Activated CD4-positive, alpha-beta T cell treated with anti-CD3 and anti-CD28 coated beads for 24 hours (primary cell): ENCODE data around the gene MYH9.

Experiments
- DNase-seq, 2 donors: peaks; one replicate each; pipeline ENCODE4 v3.0.0-alpha.2; 2020; ENCODE audit warnings: low read depth in 2 of 2

Gene MYH9

GRCh38 chr22:36349726-36350125 is 38.0 kb downstream of the MYH9 start:
- DNase-seq = no peak

- no peak for DNase-seq
Observed at GRCh38 chr22:36348760-36349159, 39.0 kb downstream of the MYH9 start.

DNA sequence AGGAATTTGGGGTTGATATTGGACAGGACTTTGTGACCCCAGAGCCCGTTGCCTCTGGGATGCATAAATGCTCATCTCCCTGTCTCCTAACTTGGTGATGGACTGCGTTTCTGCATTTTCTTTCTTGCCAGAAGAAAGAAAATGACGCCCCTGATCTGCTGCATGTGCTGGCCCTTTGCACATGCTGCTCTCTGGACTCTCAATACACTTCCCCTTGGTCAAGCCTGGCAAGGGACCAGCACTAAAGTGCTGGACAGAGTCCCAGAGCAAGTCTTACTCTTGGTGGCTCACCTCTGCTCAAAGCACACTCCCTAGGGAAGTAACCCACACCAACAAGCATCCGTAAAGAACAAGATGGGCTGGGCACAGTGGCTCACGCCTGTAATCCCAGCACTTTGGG is 40.7 kb downstream of the MYH9 start:
- no peak for DNase-seq

DNA sequence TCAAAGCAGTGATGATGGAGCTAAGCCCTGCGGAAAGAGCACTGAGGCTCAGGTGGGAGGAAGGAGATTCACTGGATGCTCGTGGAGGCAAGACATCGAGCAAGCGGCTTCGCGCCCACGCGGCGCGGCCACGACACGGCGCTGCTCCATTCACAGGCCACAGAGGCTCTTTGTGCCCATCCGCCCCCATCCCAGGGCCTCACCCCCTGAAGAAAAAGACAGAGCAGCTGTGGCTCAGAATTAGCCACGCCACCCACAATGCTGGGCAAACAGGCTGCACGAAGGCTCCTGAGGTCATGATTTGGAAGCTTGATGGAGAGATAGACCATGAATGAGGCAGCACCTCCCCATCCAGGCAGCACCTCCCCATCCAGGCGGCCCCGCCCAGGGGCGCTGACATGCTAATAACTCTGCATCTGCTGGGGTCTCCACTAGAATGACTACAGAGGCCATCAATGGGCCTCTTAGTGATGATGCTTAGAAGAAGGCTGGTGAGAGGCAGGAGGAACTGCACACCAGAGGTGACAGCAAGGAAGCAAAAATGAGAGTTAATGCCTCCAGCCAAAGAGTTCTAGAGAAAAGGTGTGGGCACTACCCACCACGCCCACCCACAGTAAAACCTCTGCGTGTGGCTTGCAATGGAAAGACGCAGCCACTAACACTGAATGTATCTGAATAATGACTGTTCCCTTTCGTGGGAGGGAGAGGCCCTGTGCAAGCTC is 43.5 kb downstream of the MYH9 start:
- peak in 1 of 2 donors; percentile 61 for DNase-seq

GRCh38 chr22:36343720-36344105 is 44.1 kb downstream of the MYH9 start:
- no peak for DNase-seq

DNA sequence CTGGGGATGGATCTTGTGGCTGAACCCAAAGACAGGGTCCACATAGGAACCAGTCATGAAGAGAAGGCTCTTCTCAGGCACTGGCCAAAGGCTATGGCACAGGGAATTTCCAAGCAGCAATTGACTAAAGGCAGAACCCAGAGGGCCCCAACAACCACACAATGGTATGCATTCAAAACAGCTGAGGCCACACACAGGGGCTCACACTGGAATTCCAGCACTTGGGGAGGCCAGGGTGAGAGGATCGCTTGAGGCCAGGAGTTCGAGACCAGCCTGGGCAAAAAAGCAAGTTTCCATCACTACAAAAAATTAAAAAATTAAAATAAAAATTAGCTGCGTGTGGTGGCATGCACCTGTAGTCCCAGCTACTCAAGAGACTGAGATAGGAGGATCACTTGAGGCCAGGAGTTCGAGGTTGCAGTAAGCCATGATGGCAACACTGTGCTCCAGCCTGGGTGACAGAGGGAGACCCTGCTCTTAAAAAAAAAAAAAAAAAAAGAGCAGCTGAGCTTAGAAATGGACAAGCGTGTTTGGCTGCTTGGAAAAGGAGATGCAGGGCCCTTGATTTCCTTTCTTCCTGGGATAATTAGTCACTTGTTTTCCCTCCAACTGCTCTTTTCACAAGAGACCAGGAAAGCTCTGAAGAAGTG is 44.6 kb downstream of the MYH9 start:
- no peak for DNase-seq

- DNase-seq = no peak
Observed at GRCh38 chr22:36341640-36342041, 46.1 kb downstream of the MYH9 start.

DNA sequence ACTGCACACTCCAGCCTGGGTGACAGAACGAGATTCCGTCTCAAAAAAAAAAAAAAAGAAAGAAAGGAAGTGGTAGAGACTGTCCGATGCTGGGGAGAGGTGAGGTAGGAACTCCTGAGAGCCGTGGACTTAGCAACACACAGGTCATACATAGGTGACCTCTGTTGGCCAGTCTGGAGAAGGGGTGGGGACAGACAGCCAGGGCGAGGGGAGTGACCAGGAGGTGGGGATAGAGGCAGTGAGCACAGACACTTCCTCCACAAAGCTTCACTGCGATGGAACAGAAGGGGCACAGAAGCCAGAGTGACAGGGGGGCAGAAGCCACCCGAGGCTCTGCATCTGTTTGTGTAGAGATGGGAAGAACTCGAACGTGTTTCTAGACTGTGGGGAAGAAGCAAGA is 47.1 kb downstream of the MYH9 start:
- DNase-seq = no peak

DNA sequence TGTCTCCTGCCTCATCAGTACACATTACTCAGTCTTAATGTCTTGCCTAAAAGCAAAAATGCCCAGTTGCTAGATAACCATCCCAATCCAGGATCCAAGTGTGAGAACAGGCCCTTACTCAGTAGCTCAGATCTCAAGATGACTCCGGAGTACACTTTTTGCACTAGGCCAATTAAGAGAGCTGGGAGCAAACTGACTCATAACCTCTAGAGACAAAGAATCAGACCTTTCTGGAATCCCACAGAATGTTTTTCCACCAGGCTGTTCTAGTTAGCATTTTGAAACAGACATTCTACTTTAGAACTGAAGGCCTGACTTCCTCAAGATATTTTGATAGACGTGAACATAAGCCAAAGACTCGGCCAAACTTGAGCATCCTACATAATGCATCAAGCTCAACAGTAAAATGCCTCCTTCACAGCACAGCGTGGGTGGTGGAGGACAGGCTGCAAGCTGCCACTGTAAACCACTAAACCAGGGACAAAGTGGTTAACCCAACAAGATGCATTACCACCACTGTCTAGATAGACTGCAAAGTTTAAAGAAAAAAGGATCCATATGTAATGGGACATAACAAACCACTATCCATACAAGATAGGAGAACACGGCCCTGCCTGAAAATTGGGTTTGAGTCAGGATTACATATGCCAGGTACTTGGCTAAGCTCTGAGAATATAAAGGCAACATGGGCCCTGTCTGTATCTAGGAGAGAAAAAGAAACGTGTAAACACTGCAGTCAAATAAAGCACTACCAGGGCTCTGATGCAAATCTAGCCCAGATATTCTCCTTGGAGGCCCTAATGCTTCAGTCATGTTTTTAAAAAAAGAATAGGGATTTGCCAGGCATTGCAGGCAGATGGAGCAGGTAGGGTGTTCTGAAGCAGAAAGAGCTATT is 48.3 kb downstream of the MYH9 start:
- peak in 1 of 2 donors; percentile 34 for DNase-seq

DNA sequence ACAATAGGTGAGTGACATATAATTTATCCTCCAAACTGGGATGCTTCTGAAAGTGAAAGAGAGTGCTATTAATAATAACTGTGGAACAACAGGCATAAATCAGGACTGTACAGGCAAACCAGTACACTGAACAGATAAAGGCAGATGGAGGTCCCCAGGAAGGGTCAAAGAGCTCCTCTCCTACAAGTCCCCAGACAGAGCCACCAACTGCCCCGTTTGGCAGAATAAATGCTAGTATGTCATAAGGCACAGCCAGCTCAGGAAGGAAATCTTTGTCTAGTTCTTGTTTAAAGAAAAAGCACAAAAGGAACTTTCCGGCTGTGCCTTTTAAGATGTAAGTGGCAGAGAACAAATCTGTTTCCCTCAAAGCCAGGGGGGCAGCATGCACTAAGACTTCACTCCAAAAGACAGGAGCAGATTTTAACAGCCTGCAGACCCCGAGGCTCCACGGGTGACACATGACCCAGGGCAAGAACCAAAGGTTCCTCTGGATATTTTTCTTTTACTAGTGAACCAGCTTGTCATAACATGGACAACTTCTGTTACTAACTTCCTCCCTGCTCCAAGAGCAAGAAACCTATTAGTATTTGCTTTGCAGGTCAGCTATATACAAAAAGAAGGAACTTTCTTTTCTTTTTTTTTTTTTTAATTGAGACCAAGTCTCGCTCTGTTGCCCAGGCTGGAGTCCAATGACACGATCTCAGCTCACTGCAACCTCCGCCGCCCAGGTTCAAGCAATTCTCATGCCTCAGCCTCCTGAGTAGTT is 50.2 kb downstream of the MYH9 start:
- no peak for DNase-seq

DNA sequence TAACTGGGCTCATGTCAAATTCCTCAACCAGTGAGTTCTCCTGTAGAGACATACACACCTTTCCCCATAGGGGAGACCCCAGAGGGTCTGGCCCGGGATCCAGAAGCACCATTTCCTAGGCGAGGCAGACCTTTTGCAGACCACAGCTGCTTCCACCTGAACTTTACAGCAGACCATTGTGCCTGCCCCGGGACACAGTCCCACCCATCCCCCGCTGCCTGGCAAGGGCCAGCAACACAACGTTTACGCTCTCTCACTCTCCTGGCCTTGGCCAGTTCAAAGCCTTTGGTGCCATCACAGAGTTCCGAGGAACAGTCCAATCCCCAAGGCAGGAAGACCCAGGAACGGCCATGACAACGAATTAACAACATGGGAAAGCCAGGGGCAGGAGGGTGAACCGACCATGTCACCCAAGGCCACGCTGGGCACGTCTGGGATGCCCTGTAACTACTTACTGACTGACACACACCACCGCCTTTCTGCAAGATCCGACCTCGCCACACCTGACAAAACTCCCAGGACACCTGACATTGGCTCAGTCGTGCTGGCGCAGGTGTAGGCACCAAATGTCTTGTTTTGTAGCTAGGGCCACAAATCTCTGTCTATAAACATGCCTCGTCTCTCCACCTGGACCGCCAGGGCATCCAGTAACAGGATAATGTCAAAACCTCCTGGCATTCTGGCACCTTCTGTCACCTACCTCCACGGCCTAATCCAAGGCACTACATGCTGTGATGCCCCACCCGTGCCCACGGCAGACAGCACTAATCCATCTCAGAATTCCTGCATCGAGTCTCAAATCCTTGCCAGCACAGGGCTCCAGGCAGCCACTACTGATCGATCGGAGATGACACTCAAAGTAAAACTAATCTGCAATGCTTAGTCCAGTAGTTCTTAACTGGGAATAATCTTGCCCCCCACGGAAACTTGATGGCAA is 51.3 kb downstream of the MYH9 start:
- DNase-seq = no peak

DNA sequence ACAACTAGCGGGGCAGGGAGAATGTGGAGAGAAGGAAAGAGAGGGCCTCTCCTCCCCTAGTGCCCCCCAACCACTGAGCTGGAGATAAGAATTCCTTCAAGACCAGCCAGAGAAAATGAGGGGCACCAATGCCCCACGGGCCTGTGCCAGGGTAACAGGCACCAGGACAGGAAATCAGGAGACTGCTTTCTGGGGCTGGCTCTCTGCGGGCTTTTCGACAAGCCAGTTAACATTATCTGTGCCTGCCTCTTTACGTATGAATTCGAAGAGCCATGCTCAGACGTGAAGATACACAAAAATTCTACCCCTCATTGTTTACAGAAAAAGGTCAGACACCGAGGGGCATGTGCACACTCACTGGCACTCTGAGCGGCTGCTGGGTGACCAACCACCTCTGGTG is 52.1 kb downstream of the MYH9 start:
- no peak for DNase-seq

DNA sequence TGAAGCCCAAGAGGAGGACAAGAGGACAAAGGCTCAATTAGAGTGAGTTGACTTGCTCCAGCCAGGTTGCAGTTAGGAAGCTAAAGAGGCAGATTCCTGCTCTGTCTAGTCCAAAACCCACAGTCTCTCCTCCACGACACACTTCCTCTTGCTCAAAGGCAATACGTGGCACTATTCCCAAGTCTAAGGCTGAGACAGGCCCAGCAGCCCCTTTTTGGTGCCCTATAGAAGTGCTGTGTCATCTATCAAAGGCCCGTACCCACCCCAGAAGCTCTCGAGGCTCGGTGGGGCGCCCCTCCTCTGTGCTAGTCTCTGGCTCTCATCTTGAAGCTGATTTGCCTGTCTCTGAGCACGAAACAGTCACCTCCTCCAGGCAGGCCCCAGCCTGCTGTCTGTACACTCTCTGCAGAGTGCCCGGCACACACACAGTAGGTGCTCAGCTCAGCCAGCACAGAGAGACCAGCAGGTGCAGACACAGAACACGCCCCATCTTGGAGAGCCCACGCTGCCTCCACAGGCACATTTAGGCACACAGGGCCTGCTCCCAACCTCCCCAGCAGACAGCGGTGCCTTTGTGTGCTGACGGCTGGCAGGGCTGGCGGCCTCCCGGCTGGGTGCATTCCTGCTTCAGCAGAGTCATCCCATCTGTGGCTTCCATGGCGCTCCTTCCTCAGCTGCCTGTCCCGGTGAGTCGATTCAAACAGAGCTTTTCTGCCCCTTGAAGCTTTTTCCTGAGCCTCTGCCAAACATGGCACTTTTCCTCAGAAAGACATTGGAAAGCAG is 52.8 kb downstream of the MYH9 start:
- DNase-seq = no peak

GRCh38 chr22:36334081-36334820 is 53.5 kb downstream of the MYH9 start:
- no peak for DNase-seq

GRCh38 chr22:36333644-36334043 is 54.1 kb downstream of the MYH9 start:
- no peak for DNase-seq

- DNase-seq = peak in 1 of 2 donors; percentile 43
Observed at GRCh38 chr22:36332623-36333332, 55.0 kb downstream of the MYH9 start.

- DNase-seq = peak in 1 of 2 donors; percentile 41
Observed at GRCh38 chr22:36331912-36332622, 55.7 kb downstream of the MYH9 start.
